Measurements from ENCODE around the gene MALRD1.

MALRD1 gene

DNA sequence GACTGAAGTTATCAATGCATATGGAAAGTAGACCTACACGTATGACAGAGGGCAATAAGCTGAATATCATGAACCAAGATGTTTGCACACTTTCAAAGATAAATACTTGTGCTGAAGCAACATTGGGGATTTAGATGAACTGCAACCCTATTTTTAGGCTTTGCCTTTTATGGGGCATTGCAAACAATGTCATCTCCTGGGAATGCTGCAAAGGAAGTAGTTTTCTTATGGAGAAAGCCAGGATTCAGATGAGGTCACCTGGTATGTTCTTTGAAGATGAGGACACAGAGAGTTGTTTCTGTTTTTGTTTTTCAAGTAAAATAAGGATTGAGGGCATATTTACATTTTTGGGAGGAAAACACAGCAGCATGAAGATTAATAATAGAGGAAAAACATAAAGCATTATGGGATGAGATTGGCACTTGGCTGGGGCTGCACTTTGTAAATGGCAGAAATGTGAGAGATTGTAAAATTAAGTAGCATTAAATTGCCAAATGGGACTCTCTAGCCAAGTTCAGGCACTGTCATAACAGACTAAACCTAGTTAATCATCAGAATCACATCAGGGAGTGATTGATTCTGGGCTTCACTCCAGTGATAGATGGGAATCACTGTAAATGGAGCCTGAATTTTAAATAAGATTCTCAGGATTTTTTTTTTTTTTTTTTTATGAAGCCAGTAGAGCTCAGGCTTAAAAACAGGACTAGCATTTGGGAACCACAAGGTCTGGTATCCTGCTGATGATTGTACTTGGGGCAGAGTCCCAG, 63.1 kb downstream of the MALRD1 start:
- DNase-seq, result no peak

DNA sequence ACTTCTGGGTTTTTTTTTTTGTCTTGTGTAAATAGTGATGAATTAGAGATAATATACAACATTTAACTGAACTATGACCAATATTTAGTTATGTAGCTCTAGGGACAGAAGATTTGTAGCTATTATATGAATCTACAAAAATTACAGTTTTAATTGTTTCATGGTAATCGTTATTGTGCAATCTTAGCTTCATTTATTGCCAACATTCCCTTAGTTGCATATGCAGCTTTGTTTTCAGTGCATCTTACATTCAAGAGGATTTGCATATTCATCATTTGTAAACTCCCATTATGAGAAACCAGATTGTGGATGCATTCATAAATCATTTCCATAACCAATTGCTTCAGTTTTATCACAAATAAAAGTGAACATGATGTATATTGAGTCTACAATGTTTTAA, 68.8 kb downstream of the MALRD1 start:
- no peak for DNase-seq

DNA sequence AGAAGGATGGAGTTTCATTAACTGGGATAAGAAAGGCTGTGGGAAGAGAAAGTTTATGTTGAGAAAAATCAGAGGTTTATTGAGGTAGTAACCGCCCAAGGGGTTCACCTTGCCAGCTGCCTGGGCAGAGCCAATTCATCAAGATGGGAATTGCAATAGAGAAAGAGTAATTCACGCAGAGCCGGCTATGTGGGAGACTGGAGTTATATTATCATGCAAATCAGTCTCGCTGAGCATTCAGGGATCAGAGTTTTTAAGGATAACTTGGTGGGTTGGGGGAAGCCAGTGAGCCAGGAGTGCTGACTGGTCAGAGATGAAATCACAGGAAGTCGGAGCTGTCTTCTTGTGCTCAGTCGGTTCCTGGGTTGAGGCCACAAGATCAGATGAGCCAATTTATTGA, 70.6 kb downstream of the MALRD1 start:
- DNase-seq, result no peak

DNA sequence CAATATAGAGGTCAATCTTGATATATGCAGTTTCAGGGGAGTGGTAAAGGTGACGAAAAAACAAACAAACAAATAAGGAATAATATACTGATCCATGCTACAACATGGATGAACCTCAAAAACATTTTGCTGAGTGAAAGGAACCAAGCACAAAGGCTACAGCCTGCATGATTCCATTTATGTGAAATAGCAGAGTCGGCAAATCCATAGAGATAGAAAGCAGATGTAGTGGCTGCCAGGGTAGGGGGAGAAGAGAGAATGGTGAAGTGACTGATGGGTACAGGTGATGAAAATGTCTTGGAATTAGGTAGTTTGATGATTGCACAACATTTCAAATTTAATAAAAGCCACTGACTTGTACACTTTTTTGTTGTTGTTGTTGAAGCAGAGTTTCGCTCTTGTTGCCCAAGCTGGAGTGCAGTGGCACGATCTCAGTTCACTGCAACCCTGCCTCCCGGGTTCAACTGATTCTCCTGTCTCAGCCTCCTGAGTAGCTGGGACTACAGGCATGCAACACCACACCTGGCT, 71.8 kb downstream of the MALRD1 start:
- DNase-seq, result no peak

DNA sequence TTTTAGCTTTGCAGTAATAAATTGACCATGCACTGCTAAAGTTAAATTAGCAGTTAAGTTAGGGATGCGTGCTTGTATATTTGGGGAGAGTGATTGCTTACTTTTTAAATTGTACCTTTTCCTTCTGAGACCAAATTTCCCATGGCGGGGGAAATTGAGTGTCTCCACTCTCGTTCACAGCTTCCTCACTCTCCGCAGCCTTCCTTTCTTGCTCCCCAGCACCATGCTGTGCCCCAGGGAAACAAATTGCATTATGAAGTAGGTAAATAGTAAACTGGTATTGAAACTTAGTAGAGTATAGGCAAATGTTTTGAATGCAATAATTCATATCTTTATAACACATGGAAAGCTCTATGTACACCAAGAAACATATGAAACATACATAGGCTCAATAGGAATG, 85.4 kb downstream of the MALRD1 start:
- DNase-seq, result no peak

DNA sequence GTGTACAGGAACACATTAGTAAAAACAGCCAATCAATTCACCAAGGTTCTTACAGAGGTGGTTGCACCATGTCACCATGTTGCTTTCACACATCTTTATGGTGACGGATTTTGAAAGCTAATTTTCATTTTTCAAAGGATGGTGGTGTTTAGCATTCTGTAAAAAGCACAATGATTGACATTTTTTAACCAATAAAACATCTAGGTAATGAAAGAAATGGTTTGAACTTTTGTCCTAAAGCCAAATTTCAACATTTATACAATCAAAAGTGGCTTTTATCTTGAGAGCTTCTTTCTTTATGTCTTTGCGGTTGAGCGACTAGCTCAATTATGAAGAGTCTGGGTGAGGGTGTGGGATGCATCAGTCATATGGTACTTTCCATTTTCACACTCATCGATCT, 94.4 kb downstream of the MALRD1 start:
- no peak for DNase-seq

DNA sequence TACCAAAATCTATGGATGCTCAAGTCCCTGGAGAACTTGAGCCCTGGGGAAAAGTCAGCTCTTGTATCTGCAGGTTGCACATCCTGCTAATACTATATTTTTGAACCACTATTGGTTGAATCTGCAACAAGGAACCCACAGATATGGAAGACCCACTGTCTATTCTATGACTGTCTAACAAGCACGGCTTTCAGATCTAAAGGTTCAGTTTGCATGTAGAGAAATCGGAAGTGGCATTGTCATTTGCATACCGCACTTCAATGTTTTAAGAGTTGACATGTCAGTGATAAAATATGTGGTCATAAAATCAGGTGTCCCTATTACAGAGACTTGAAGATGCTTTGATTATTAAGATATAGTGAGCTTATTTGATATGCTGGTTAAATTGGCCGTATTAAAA, 95.6 kb downstream of the MALRD1 start:
- no peak for DNase-seq

DNA sequence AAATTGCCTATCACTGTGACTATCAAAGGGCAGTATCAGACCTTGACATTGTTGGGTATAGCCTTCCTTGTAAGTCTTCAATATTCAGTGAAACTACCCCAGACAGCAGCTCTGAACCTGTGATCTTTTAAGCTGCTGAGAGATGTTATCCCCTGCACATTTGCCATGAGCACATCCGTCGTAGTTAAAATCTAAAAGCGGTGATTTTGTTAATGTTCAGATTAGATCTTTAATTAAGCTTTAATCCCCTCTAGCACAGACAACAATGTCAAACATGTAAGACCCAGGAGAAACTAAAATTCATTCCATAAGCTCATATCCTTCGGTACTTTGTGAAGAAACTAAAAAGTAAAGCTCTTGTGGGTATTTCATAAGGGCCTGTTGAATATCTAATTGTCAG, 105.8 kb downstream of the MALRD1 start:
- DNase-seq, result no peak

DNA sequence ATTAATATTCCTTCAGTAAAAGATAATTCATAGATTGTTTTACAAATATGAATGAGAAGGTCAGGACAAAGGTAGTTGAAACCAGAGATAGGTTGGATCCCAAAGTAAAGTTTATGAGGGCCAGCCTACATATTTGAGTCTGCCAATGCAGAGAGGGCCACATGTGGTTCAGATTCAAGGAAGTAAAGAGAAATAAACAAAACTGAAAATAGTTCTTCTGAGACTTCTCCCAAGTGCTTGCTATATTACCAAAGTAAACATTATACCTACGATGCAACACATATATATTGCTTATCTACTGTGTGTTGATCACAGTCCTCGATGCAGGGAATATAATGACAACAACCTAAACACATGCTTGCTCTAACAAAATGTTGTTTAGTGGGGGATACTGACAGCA, 109.8 kb downstream of the MALRD1 start:
- DNase-seq, result no peak

DNA sequence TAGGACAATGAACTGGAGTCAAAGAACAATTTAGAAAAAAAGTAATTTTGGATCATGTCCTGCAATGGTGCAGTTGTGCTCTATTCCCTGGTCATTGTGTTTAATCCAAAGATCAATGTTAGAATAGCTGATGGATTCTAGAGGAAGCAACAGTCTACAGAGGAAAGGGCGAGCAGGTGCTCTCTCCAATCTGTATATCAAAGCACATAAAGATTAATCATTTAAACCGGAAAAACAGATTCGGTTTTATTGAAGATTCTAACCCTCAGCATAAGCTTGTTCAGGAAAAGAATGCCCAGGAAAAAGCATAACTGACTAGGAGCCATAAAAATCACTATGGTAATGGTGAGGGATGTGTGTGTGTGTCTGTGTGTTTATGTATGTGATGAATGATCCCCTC, 110.3 kb downstream of the MALRD1 start:
- no peak for DNase-seq

DNA sequence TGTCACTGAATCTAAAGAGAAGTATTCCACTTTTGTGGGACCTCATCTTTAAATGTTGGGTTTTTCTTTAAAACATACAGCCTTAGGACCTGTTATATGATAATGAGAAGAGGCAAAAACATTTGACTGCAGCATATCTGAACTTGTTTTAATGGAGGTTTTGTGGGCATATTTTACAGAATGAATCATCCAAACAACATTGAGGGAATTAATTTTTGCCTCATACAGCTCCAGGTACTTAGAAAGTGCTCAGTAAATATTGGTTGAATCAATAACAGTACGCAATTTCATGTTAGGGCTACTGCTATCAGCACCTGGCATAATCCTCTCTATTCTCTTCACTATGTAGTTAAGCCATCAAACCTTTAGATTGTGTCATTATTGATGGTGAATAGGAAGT, 115.9 kb downstream of the MALRD1 start:
- no peak for DNase-seq

DNA sequence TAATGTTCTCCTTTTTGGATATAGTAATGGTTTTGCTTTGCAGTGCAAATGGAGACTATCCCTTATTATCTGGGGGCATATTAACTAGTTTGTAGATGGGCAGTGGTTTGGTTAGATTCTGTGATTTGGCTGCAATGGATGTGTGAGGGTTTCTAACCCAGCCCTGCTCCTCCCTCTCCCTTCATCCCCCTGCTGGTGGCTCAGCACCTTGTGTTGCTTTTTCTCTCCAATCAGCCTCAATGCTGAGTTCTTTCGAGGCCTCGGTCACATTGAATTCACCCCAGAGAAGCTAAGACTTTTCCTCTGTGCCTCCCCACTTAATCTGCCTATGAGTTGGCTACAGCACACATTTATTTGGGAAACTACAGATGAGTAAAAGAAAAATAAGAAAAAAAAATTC, 120.0 kb downstream of the MALRD1 start:
- no peak for DNase-seq

DNA sequence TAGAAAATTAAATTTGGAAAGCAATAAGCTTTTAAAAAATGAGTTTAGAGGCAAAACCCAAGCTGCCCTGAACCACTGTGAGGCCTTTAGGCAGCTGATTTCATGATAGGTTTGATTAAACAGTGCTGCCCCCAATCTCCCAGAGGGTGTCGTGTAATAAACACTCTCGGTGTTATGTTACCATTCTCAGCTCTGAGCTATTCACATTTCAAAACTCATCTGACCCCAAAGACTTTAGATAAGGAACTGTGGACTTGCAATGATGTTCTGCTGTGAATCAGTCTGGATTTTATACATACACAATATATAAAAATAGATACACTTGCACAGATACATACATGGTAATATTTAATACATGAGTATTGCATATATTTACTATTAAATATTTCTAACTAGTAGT, 120.4 kb downstream of the MALRD1 start:
- no peak for DNase-seq

DNA sequence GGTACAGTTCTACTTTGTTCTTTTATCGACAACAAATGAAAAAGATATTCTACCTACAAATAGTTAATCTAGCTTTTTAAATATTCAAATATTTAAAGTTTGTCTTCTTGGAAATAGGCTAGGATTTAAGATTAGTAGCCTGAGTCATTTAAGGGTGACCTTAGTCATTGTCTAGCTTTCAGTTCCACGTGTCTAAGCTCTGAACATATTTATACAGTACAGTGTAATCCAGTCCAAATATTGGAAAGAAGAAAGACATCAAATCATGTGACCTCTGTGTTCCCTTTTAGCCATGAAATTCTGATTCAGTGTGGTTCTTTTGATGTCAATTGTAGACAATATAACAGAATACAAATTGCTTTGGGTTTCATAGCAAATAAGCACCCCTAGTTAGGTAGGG, 121.1 kb downstream of the MALRD1 start:
- no peak for DNase-seq

DNA sequence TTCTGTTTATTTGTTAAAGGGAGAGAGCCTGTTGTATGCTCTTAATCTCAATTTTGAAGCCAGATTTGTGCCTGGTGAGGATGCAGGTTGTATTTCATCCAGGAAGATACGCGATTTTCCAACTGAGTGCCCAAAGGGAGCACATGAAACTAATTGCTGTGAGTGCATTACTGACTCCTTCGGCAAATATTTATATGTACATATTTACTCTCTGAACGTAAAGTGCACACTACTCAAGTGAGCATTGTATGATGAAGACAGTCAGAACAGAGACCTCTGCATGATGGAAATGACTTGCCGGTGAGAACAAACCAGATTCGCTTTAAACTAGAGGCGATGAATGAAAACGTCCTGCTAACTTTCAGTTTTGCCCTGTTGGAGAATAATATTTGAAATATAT, 130.1 kb downstream of the MALRD1 start:
- DNase-seq, result no peak

DNA sequence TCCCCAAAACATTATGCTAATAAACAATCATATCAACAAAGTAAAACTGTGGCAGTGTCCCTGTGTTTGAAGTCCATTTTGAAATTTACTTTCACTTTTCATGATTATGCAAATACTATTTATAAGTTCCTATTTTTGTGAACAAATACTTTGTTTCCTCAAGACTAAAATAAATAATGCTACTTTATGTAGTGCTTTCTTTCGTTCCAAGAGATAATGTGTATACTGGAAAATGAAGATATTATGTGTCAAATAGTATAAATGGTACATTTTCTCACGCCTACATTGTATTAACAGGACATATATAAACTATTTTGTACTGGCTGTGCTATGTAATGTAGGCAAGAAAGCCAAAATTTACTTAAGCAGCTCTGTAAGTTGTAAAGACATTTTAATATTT, 136.3 kb downstream of the MALRD1 start:
- no peak for DNase-seq

DNA sequence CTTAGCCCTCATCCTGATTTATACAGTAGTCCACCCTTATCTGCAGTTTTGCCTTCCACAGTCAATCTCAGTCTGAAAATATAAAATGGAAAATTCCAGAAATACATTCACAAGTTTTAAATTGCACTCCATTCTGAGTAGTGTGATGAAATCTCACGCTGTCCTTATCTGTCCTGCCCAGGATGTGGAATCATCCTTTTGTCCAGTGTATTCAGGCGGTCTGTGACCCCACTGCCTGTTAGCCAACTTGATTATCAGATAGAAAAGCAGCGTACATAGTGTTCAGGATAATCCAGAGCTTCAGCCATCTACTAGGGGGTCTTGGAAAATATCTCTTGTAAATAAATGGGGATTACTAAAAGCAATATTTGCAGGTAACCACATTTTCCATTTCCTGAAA, 146.3 kb downstream of the MALRD1 start:
- no peak for DNase-seq

DNA sequence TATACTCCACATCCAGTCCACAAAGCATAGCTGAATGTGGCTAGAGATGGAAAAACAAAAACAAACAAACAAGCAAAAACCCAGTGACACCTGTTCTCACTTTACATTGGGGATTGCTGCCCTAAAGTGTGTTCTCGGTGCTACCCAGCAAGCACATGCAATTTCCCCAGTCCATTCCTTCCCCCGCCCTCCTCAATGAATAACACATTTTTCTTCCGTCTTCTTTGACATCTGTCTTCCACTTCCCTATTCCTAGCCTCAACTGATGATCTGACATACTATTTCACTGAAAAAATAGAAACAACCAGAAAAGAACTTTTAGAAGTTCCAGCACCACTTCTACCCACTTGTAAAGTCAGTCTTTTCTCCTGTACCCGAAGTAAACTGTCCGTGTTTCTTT, 147.1 kb downstream of the MALRD1 start:
- DNase-seq, result no peak

DNA sequence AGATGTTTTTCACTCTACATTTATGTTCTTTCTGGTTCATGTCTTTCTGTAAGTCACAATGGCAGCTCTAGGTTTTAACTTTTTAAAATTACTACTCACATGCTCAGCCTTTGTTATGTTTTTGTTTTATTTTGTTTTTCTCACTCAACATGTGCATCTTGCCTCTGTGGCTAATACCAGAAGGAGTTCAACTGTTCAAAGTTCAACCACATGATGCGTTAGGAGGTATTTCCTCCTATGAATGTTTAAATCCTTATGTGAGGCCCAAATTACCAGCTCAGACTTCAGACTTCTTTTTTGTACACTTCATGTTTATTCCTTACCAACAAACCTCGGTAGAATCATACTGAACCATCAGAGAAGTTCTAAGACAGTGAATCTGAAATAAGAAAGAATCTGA, 151.6 kb downstream of the MALRD1 start:
- DNase-seq, result no peak

DNA sequence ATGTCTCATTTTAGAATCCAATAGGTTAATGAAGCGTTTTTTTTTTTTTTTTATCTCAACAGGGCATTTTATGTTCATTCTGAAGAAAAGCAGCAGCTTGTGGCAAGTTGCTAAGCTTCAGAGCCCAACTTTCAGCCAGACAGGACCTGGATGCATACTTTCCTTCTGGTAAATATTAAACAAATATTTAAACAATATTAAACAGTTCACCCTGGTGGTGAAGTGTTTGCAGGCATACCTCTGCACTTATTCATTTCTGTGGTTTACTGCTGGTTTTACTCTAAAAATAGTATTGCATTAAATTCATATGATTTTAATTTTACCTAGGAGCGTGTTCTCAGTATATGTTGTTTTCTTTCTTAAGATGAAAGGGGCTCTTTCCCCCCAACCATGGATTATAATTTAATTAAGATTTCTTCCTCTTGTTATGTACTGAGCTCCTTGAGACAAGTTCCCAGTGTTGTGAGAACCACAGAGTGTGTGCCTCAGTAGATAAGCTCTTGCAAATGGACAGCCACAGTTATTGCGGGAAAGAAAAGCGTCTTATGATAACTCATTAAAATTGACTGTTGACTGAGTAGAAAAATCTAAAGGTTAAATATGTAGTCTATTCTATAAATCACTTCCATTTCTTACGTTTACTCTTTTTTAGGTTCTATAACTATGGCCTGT, 155.8 kb downstream of the MALRD1 start:
- DNase-seq, result no peak

DNA sequence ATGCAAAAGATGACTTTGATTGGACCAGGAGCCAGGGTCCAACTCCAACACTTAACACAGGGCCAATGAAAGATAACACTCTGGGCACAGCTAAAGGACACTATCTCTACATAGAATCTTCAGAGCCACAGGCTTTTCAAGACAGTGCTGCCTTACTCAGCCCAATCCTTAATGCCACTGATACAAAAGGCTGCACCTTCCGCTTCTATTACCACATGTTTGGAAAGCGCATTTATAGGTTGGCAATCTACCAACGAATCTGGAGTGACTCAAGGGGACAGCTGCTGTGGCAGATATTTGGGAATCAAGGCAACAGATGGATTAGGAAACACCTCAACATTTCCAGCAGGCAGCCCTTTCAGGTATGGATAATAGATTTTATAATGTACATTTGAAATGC, 160.7 kb downstream of the MALRD1 start:
- no peak for DNase-seq

DNA sequence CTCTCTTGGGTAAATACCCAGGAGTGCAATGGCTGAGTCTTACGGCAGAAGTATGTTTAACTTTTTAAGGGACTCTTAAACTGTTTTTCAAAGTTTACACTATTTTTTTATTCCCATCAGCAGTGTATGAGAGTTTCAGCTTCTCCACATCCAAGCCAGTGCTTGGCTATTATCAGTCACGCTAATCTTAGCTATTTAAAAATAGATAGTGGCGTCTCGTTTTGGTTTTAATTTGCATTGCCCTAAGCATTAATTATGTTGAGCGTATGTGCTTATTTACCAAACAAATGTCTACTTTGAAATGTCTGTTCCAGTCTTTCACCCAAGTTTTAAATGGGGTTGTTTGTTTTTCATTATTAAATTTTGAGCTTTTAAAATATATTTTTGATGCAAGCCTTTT, 164.0 kb downstream of the MALRD1 start:
- no peak for DNase-seq

DNA sequence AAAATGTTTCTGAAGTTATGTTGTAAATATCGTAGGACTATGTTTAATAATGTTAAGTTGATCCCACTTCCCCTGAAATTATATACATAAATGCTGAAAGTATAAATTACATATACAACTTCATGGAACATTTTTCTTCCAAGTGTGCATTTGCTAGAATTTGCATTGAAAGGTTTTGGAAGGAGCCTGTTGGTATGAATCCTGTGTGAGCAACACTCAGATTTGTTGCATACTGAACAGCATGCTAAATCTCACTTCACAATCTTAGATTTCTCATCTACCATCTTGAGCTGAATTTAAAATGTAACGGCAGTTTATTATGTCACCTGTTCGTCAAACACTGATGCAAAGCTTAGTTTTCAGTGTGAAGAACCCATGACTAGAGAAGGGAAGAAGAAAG, 172.6 kb downstream of the MALRD1 start:
- DNase-seq, result no peak

DNA sequence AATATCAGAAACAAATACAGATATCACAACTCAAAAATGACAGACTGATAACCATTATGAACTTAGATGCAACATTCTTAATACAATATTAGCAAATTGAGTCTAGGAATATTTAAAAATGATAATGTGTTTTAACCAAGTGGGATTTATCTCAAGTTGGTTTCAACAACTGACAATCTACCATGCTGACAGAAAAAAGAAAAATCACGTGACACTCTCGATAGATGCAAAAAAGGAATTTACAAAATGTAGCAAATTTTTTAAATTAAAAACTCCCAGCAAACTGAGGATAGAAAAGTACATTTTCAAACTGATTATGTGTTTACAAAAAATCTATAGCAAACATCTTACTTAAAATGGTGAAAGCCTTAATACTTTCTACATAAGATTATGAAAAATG, 177.4 kb downstream of the MALRD1 start:
- DNase-seq, result no peak

DNA sequence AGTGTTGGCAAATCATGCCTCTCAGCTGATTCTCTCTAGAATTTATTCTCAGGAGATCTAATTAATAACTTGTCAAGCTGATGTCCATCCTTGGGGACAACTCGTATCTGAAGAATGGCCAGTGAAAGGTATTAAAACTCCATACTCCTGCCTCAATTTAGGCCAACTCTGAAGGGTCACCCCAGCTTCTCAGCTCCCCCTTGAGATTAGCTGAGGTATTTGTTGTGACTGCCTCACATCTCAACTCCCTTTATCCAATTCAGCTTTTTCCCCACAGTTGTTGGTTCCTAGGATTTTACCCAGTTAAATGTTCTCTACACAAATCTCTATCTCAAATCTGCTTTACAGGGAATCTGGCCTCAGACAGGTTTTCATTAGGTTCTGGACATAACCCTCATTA, 182.4 kb downstream of the MALRD1 start:
- DNase-seq, result no peak

Data from activated CD8-positive, alpha-beta memory T cell treated with anti-CD3 and anti-CD28 coated beads, Interleukin-2, amount 50 U/mL, for 4 hours (primary cell).